Adipose tissue (tissue), 3 donors: ENCODE measurements around the gene RNF183. TPM values are rescaled to one million over a fixed set of nuclear protein-coding genes. Genes with fewer than 3 reads are reported as not detected.
"Not testable (repeated sequence)": the region's sequence is repeated elsewhere in the genome, so short reads cannot be mapped to it uniquely, and the experiment has no call there.

Source experiments
- H3K27ac ChIP-seq: one replicate; pipeline ENCODE4 v1.5.1; 2013; ENCODE audit warnings: low read depth, low read length
- WGBS, 3 donors: extraction: QIAGEN DNeasy Blood & Tissue Kit; methylation state at CpG; one replicate each; pipeline ENCODE4 v1.1.7; 2013; 5-methylcytosine and 5-hydroxymethylcytosine counted together
- polyA plus RNA-seq, 3 donors: library from polyadenylated mRNA; stranded (reverse); fragments of 200-250 nt; gene quantifications; one replicate each; pipeline ENCODE4 v1.2.3, GENCODE V29; 2013
- donor health status: healthy with polysubstance abuse.
- donor health status: Bipolar disorder and iron deficiency.
- donor health status: healthy.

Gene RNF183
- polyA plus RNA-seq, 3 donors, result 0.25 TPM; not detected in 2

GRCh38 chr9:113249661-113250060 lies 53.5 kb downstream of the RNF183 start:
- WGBS, 3 donors, result 94 to 98% (median 98%) methylated on average over 2 of the region's 2 CpGs
- H3K27ac ChIP-seq, result not testable (repeated sequence)

- no peak overlapping the region for H3K27ac ChIP-seq
Measured at GRCh38 chr9:113247640-113248039, 55.5 kb downstream of the RNF183 start.

Other genes with a start within 250 kb of the RNF183 start
- 1 to 10 TPM in 2 of 3 donors, under 1 TPM in 1; 0.70 to 1.3 (median 1.2) TPM for gene ZFP37, start 246.7 kb downstream of the RNF183 start, polyA plus RNA-seq
- gene SLC31A2, start 152.4 kb downstream of the RNF183 start, polyA plus RNA-seq, result 10 to 100 TPM; 16.6 to 32.0 (median 19.9) TPM
- 10 to 100 TPM in 2 of 3 donors, 1 to 10 TPM in 1; 7.9 to 13.9 (median 12.9) TPM for gene FKBP15, start 82.1 kb downstream of the RNF183 start, polyA plus RNA-seq
- gene SLC31A1, start 81.8 kb downstream of the RNF183 start, polyA plus RNA-seq, result 10 to 100 TPM in 1 of 3 donors, 1 to 10 TPM in 2; 6.4 to 13.7 (median 8.0) TPM
- 100 to 1,000 TPM in 1 of 3 donors, 10 to 100 TPM in 2; 17.4 to 105 (median 31.6) TPM for gene CDC26, start 27.8 kb downstream of the RNF183 start, polyA plus RNA-seq
- 10 to 100 TPM in 2 of 3 donors, 1 to 10 TPM in 1; 9.2 to 15.1 (median 13.9) TPM for gene PRPF4, start 27.7 kb downstream of the RNF183 start, polyA plus RNA-seq
- gene WDR31, start 36.9 kb upstream of the RNF183 start, polyA plus RNA-seq, result 1 to 10 TPM; 1.1 to 1.5 (median 1.3) TPM
- gene BSPRY, start 46.2 kb upstream of the RNF183 start, polyA plus RNA-seq, result 10 to 100 TPM in 1 of 3 donors, 1 to 10 TPM in 1, not detected in 1; 2.6 to 25.1 TPM
- 10 to 100 TPM in 2 of 3 donors, 1 to 10 TPM in 1; 8.1 to 30.5 (median 24.1) TPM for gene HDHD3, start 73.6 kb upstream of the RNF183 start, polyA plus RNA-seq
- 10 to 100 TPM; 32.5 to 56.7 (median 40.1) TPM for gene ALAD, start 97.9 kb upstream of the RNF183 start, polyA plus RNA-seq
- gene POLE3, start 107.3 kb upstream of the RNF183 start, polyA plus RNA-seq, result 10 to 100 TPM; 23.3 to 33.0 (median 24.7) TPM
- under 1 TPM; 0.24 to 0.45 (median 0.42) TPM for gene C9orf43, start 107.4 kb upstream of the RNF183 start, polyA plus RNA-seq
- 10 to 100 TPM; 20.8 to 77.2 (median 56.6) TPM for gene RGS3, start 160.4 kb upstream of the RNF183 start, polyA plus RNA-seq